Measurements from ENCODE around the gene UGT2A3.
"Not testable (repeated sequence)": the region's sequence is repeated elsewhere in the genome, so short reads cannot be mapped to it uniquely, and the experiment has no call there.

DNA sequence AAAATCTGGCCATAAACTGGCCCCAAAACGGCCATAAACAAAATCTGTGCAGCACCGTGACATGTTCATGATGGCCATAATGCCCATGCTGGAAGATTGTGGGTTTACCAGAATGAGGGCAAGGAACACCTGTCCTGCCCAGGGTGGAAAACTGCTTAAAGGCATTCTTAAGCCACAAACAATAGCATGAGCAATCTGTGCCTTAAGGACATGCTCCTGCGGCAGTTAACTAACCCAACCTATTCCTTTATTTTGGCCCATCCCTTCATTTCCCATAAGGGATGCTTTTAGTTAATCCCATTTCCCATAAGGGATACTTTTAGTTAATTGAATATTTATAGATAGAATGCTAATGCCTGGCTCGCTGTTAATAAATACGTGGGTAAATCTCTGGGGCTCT, 29.4 kb downstream of the UGT2A3 start:
- TF ChIP-seq POLR2AphosphoS5, POLR2A (IDR thresholded peaks at IDR 0.05): not testable (repeated sequence)
